GM23338 (cell line): ENCODE measurements around the gene SLC7A14. TPM values are rescaled to one million over a fixed set of nuclear protein-coding genes. Genes with fewer than 3 reads are reported as not detected.

Experiments
- ATAC-seq: fragments of 200-7000 bp; cut with Tn5 transposase; 3 replicates; pipeline ENCODE4 v1.9.1; 2020
- DNase-seq: peaks from one replicate; pipeline ENCODE4 v3.0.0-alpha.2; 2015; ENCODE audit warnings: low spot score
- H2AFZ ChIP-seq: fragments of 200-600 bp; sonication (generic); 2 replicates; pipeline ENCODE4 v1.8.0; 2016; ENCODE audit warnings: antibody characterized with exemption, mild to moderate bottlenecking, moderate library complexity
- H3F3A ChIP-seq: fragments of 200-600 bp; sonication (generic); replicated peaks from 2 replicates; pipeline ENCODE4 v1.8.0; 2017; ENCODE audit warnings: antibody characterized with exemption, mixed run types, low read depth
- H3K27ac ChIP-seq: fragments of 200-600 bp; sonication (generic); 2 replicates; pipeline ENCODE4 v1.6.1; 2016; ENCODE audit warnings: low read depth
- H3K27me3 ChIP-seq: fragments of 200-600 bp; sonication (generic); 2 replicates; pipeline ENCODE4 v1.8.0; 2016; ENCODE audit warnings: mild to moderate bottlenecking, mixed run types, moderate library complexity; ENCODE audit not compliant: insufficient read depth
- H3K36me3 ChIP-seq: fragments of 200-600 bp; sonication (generic); 2 replicates; pipeline ENCODE4 v1.8.0; 2016; ENCODE audit warnings: mild to moderate bottlenecking; ENCODE audit not compliant: insufficient read depth
- H3K4me1 ChIP-seq: fragments of 200-600 bp; sonication (generic); 2 replicates; pipeline ENCODE4 v1.8.0; 2016; ENCODE audit warnings: mild to moderate bottlenecking, moderate library complexity; ENCODE audit not compliant: insufficient read depth
- H3K4me2 ChIP-seq: fragments of 200-600 bp; sonication (generic); 2 replicates; pipeline ENCODE4 v1.7.1; 2017; ENCODE audit warnings: mixed run types
- H3K4me3 ChIP-seq: fragments of 200-600 bp; sonication (generic); 2 replicates; pipeline ENCODE4 v1.6.1; 2016; ENCODE audit warnings: mixed run types
- H3K79me2 ChIP-seq: fragments of 200-600 bp; sonication (generic); replicated peaks from 2 replicates; pipeline ENCODE4 v1.8.0; 2017; ENCODE audit warnings: mild to moderate bottlenecking; ENCODE audit not compliant: insufficient read depth
- H3K9me2 ChIP-seq: fragments of 200-600 bp; sonication (generic); 2 replicates; pipeline ENCODE4 v1.8.0; 2017; ENCODE audit not compliant: insufficient read depth
- H4K20me1 ChIP-seq: fragments of 200-600 bp; sonication (generic); replicated peaks from 2 replicates; pipeline ENCODE4 v1.8.0; 2017; ENCODE audit warnings: mild to moderate bottlenecking; ENCODE audit not compliant: insufficient read depth
- H3K27ac Mint-ChIP-seq: 2 replicates; pipeline ENCODE4 v1.8.0; 2020; ENCODE audit warnings: inconsistent platforms, mild to moderate bottlenecking, moderate library complexity, mixed read lengths
- H3K27me3 Mint-ChIP-seq: 3 replicates; pipeline ENCODE4 v1.8.0; 2022; ENCODE audit warnings: low read depth, mild to moderate bottlenecking, moderate library complexity, mixed read lengths, inconsistent platforms; ENCODE audit not compliant: insufficient read depth, poor library complexity
- H3K36me3 Mint-ChIP-seq: 3 replicates; pipeline ENCODE4 v1.8.0; 2021; ENCODE audit warnings: low read depth, mild to moderate bottlenecking, inconsistent platforms, moderate library complexity, mixed read lengths
- H3K4me1 Mint-ChIP-seq: 3 replicates; pipeline ENCODE4 v1.8.0; 2020; ENCODE audit warnings: mild to moderate bottlenecking, inconsistent platforms, mixed read lengths
- H3K4me3 Mint-ChIP-seq: 3 replicates; pipeline ENCODE4 v1.8.0; 2021; ENCODE audit warnings: moderate library complexity, mild to moderate bottlenecking, inconsistent platforms, mixed read lengths
- H3K9me3 Mint-ChIP-seq: 3 replicates; pipeline ENCODE4 v1.8.0; 2020; ENCODE audit warnings: moderate library complexity, mild to moderate bottlenecking, inconsistent platforms, mixed read lengths
- CREB1 ChIP-seq: fragments of 250-450 bp; sonication (Bioruptor Pico); IDR thresholded peaks from 2 replicates; pipeline ENCODE4 v1.5.0; 2020; ENCODE audit warnings: low read depth, mild to moderate bottlenecking, moderate library complexity
- EZH2 ChIP-seq: fragments of 200-600 bp; sonication (generic); IDR thresholded peaks from one replicate; pipeline ENCODE4 v1.8.0; 2017; ENCODE audit warnings: antibody characterized with exemption, mild to moderate bottlenecking, low read depth; ENCODE audit not compliant: unreplicated experiment
- JUNB ChIP-seq: IDR thresholded peaks from one replicate; pipeline ENCODE4 v1.6.1; 2016; ENCODE audit warnings: antibody characterized with exemption; ENCODE audit not compliant: unreplicated experiment
- POLR2AphosphoS5 ChIP-seq: IDR thresholded peaks from 2 replicates; pipeline ENCODE4 v1.6.1; 2016; ENCODE audit warnings: antibody characterized with exemption, low read depth
- REST ChIP-seq: IDR thresholded peaks from one replicate; pipeline ENCODE4 v1.6.1; 2018; ENCODE audit warnings: antibody characterized with exemption; ENCODE audit not compliant: unreplicated experiment
- STAT1 ChIP-seq: IDR thresholded peaks from one replicate; pipeline ENCODE4 v1.6.1; 2016; ENCODE audit warnings: antibody characterized with exemption; ENCODE audit not compliant: unreplicated experiment
- ZNF331 ChIP-seq: fragments of 250-450 bp; sonication (Bioruptor Pico); IDR thresholded peaks from 2 replicates; pipeline ENCODE4 v1.5.0; 2020; ENCODE audit warnings: low read depth, mild to moderate bottlenecking, moderate library complexity
- ZNF462 ChIP-seq: fragments of 250-450 bp; sonication (Bioruptor Pico); IDR thresholded peaks from 2 replicates; pipeline ENCODE4 v1.5.0; 2020; ENCODE audit warnings: mild to moderate bottlenecking, moderate library complexity
- polyA plus RNA-seq: library from polyadenylated mRNA; unstranded; fragments of >200 nt; fragmentation: Nextera tagmentation; extraction: Ambion mirVana; gene quantifications from 2 replicates; pipeline ENCODE4 v1.2.1, GENCODE V29; 2016
- total RNA-seq: library from RNA; depleted of rRNA; stranded (reverse); fragments of >200 nt; shearing (Covaris generic); gene quantifications from 2 replicates; pipeline ENCODE4 v1.2.3, GENCODE V29; 2014
- TF ChIP-seq, protein P1 (sequence below), 2 experiments: fragments of 200-600 bp in 1 of 2; sonication (generic) in 1 of 2; conservative IDR thresholded peaks; 2 replicates each; pipeline versions ENCODE4 v1.5.1 to v1.6.1; 2016 to 2017; ENCODE audit warnings: antibody characterized with exemption in 2 of 2, low read depth in 2 of 2, mild to moderate bottlenecking in 2 of 2, moderate library complexity in 1 of 2

SLC7A14 gene
- total and polyA plus RNA-seq, 2 experiments from 2014 or later: 0.49 to 0.82 TPM

- Histone ChIP-seq H3K27ac (no peak overlapping the region), H3K27me3 (no peaks in the 10 kb centered on the region), H3K79me2 (no peaks in the 10 kb centered on the region), H3K4me1 (peaks cover 3% of the 10 kb centered on the region; the same call in 1 of the 2 replicates), H3K4me3 (no peak overlapping the region), H3K9me2 (no peaks in the 10 kb centered on the region), H3K36me3 (no peaks in the 10 kb centered on the region), H4K20me1 (no peaks in the 10 kb centered on the region), H2AFZ (no peak overlapping the region), H3K4me2 (no peak overlapping the region), H3F3A (no peaks in the 10 kb centered on the region)
- DNase-seq (no peak), ATAC-seq (no peak)
- Mint-ChIP-seq H3K27me3 (peaks cover 2% of the 10 kb centered on the region), H3K4me3 (no peak overlapping the region), H3K4me1 (peaks cover 9% of the 10 kb centered on the region), H3K9me3 (no peaks in the 10 kb centered on the region), H3K27ac (no peak overlapping the region), H3K36me3 (no peaks in the 10 kb centered on the region)
- TF ChIP-seq EZH2 (no peak), ZNF462 (CRISPR knock-in tag) (no peak), POLR2AphosphoS5 (no peak), REST (no peak), ZNF331 (no peak), STAT1 (no peak), JUNB (no peak), CREB1 (no peak)
- TF ChIP-seq, protein P1, sequence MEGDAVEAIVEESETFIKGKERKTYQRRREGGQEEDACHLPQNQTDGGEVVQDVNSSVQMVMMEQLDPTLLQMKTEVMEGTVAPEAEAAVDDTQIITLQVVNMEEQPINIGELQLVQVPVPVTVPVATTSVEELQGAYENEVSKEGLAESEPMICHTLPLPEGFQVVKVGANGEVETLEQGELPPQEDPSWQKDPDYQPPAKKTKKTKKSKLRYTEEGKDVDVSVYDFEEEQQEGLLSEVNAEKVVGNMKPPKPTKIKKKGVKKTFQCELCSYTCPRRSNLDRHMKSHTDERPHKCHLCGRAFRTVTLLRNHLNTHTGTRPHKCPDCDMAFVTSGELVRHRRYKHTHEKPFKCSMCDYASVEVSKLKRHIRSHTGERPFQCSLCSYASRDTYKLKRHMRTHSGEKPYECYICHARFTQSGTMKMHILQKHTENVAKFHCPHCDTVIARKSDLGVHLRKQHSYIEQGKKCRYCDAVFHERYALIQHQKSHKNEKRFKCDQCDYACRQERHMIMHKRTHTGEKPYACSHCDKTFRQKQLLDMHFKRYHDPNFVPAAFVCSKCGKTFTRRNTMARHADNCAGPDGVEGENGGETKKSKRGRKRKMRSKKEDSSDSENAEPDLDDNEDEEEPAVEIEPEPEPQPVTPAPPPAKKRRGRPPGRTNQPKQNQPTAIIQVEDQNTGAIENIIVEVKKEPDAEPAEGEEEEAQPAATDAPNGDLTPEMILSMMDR (conservative IDR thresholded peaks at IDR 0.05; ENCODE audit: low read depth in 2 of 2): no peak
Observed at GRCh38 chr3:170528726-170529125, 57.1 kb downstream of the SLC7A14 start.
